Measurements from ENCODE around the gene ELOVL2. TPM values are rescaled to one million over a fixed set of nuclear protein-coding genes. Genes with fewer than 3 reads are reported as not detected.

ELOVL2 gene
- total and polyA plus RNA-seq, 2 donors: 0.76 to 0.91 TPM

DNA sequence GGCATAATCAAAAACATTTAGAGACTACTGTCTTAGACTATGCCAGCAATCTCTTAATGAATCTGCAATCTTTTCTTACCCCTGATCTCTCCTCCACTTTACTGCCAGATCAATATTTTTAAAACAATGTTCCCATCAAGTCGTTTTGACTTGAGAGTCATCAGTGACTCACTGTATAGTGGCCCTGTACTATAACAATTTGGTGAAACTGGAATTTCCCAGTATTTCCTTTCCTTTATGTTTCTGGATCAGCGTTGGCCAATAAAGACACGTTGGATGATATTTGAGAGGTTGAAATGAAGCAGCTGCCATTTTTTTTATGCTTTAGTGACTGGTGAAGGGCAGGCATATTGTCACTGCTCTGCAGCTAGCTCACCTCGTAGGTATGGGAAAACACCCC is 39.4 kb upstream of the ELOVL2 start:
- no peak overlapping the region for H3K4me3 ChIP-seq (ENCODE audit: low read length in 2 of 2)
- WGBS: 95% methylated on average over 4 of the region's 4 CpGs
- peaks cover 0 to 3% of the 10 kb centered on the region in 2 donors for H3K9me3 ChIP-seq (ENCODE audit: control insufficient read depth in 2 of 2, insufficient read depth in 1 of 2, low read length in 1 of 2)
- no peak for DNase-seq (ENCODE audit: low read depth in 6 of 9, low spot score in 9 of 9)
- H3K27me3 ChIP-seq (ENCODE audit: control insufficient read depth in 2 of 2, insufficient read depth in 1 of 2, low read length in 1 of 2): no peaks in the 10 kb centered on the region
- H3K4me1 ChIP-seq (ENCODE audit: control insufficient read depth in 2 of 2, insufficient read depth in 2 of 2, low read length in 2 of 2): no peaks in the 10 kb centered on the region
- H3K36me3 ChIP-seq (ENCODE audit: control insufficient read depth in 2 of 2, insufficient read depth in 2 of 2, low read length in 1 of 2): no peaks in the 10 kb centered on the region
- H3K27ac ChIP-seq (ENCODE audit: low read depth in 1 of 2, low read length in 1 of 2): no peak overlapping the region

DNA sequence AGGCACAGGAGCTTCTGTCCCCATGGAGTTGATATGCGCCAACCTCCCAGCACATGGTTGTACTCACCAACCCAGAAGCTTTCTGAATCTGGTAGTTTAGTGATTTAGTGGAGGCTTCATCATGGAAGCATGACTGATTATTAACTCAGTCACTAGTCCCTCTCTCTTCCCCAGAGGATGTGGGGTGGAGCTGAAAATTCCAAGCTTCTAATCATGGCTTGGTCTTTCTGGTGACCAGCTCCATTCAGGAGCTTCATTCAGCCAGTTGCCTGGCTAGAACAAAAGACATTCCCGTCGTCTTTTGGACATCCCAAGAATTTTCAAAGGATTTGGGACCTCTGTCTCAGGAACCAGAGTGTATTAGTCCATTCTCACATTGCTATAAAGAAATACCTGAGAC is 36.2 kb upstream of the ELOVL2 start:
- no peak for DNase-seq (ENCODE audit: low read depth in 6 of 9, low spot score in 9 of 9)
- 79% methylated on average over 3 of the region's 3 CpGs for WGBS
- H3K27ac ChIP-seq (ENCODE audit: low read depth in 1 of 2, low read length in 1 of 2): no peak overlapping the region
- H3K9me3 ChIP-seq (ENCODE audit: control insufficient read depth in 2 of 2, insufficient read depth in 1 of 2, low read length in 1 of 2): peaks cover 0 to 3% of the 10 kb centered on the region in 2 donors
- no peaks in the 10 kb centered on the region for H3K36me3 ChIP-seq (ENCODE audit: control insufficient read depth in 2 of 2, insufficient read depth in 2 of 2, low read length in 1 of 2)
- H3K27me3 ChIP-seq (ENCODE audit: control insufficient read depth in 2 of 2, insufficient read depth in 1 of 2, low read length in 1 of 2): no peaks in the 10 kb centered on the region
- H3K4me1 ChIP-seq (ENCODE audit: control insufficient read depth in 2 of 2, insufficient read depth in 2 of 2, low read length in 2 of 2): no peaks in the 10 kb centered on the region
- no peak overlapping the region for H3K4me3 ChIP-seq (ENCODE audit: low read length in 2 of 2)

DNA sequence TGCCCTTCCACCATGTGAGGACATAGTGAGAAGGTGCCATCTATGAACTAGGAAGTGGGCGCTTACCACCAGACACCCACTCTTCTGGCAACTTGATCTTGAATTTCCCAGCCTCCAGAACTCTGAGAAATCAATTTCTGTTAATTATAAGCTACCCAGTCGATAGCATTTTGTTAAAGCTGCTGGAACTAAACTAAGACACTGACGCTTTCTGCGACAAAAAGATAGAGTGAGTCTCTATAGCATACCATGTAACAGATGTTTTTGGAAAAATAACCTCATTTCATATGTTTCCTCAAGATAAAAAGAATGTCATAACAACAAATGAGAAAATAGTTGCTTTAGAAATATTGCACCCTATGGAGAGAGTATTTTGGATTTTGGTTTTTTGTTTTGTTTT is 34.2 kb upstream of the ELOVL2 start:
- no peak for DNase-seq (ENCODE audit: low read depth in 6 of 9, low spot score in 9 of 9)
- H3K4me3 ChIP-seq (ENCODE audit: low read length in 2 of 2): no peak overlapping the region
- 96% methylated on average over 4 of the region's 4 CpGs for WGBS

DNA sequence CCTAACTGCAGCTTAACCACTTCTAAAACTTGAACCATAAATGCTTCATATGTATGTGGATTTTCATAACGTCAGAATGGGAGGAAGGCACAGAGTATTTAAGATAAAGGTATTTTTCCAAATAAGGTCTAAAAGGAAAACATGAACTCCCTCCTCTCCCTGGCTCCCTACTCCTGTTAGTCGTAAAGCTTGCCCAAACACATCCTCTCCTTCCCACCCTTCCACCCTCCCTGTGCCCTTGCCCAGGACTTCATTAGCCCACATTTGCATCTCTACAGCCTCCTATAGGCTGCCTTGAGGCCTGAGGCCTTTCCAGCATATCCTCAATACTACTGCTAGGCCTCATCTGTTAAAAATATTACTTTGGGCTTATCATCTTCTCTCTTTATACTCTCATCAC is 32.4 kb upstream of the ELOVL2 start:
- no peaks in the 10 kb centered on the region for H3K27me3 ChIP-seq (ENCODE audit: control insufficient read depth in 2 of 2, insufficient read depth in 1 of 2, low read length in 1 of 2)
- DNase-seq (ENCODE audit: low read depth in 6 of 9, low spot score in 9 of 9): no peak
- no peak overlapping the region for H3K27ac ChIP-seq (ENCODE audit: low read depth in 1 of 2, low read length in 1 of 2)
- 92% methylated on average over 2 of the region's 2 CpGs for WGBS
- no peak overlapping the region for H3K4me3 ChIP-seq (ENCODE audit: low read length in 2 of 2)
- no peaks in the 10 kb centered on the region for H3K36me3 ChIP-seq (ENCODE audit: control insufficient read depth in 2 of 2, insufficient read depth in 2 of 2, low read length in 1 of 2)
- H3K9me3 ChIP-seq (ENCODE audit: control insufficient read depth in 2 of 2, insufficient read depth in 1 of 2, low read length in 1 of 2): peaks cover 0 to 3% of the 10 kb centered on the region in 2 donors
- H3K4me1 ChIP-seq (ENCODE audit: control insufficient read depth in 2 of 2, insufficient read depth in 2 of 2, low read length in 2 of 2): no peaks in the 10 kb centered on the region

More for the DNA sequence above, 34.2 kb upstream of the ELOVL2 start:
- Histone ChIP-seq H3K36me3 (ENCODE audit: control insufficient read depth in 2 of 2, insufficient read depth in 2 of 2, low read length in 1 of 2) (no peaks in the 10 kb centered on the region), H3K27ac (ENCODE audit: low read depth in 1 of 2, low read length in 1 of 2) (no peak overlapping the region), H3K4me1 (ENCODE audit: control insufficient read depth in 2 of 2, insufficient read depth in 2 of 2, low read length in 2 of 2) (no peaks in the 10 kb centered on the region), H3K27me3 (ENCODE audit: control insufficient read depth in 2 of 2, insufficient read depth in 1 of 2, low read length in 1 of 2) (no peaks in the 10 kb centered on the region), H3K9me3 (ENCODE audit: control insufficient read depth in 2 of 2, insufficient read depth in 1 of 2, low read length in 1 of 2) (peaks cover 0 to 3% of the 10 kb centered on the region in 2 donors)

DNA sequence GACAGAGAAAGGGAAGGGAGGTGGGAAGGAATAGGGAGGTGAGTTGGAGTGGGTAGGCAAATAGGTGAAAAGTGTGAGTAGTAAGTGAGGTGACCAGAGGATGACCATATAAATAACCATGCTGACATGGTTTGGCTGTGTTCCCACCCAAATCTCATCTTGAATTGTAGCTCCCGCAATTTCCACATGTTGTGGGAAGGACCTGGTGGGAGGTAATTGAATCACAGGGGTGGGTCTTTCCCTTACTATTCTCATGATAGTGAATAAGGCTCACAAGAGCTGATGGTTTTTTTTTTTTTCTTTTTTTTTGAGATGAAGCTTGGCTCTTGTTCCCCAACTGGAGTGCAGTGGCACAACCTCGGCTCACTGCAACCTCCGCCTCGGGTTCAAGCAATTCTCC is 28.0 kb upstream of the ELOVL2 start:
- no peak overlapping the region for H3K27ac ChIP-seq (ENCODE audit: low read depth in 1 of 2, low read length in 1 of 2)
- H3K27me3 ChIP-seq (ENCODE audit: control insufficient read depth in 2 of 2, insufficient read depth in 1 of 2, low read length in 1 of 2): no peaks in the 10 kb centered on the region
- H3K9me3 ChIP-seq (ENCODE audit: control insufficient read depth in 2 of 2, insufficient read depth in 1 of 2, low read length in 1 of 2): no peaks in the 10 kb centered on the region
- WGBS: 88% methylated on average over 4 of the region's 4 CpGs
- H3K4me3 ChIP-seq (ENCODE audit: low read length in 2 of 2): no peak overlapping the region
- no peaks in the 10 kb centered on the region for H3K4me1 ChIP-seq (ENCODE audit: control insufficient read depth in 2 of 2, insufficient read depth in 2 of 2, low read length in 2 of 2)
- H3K36me3 ChIP-seq (ENCODE audit: control insufficient read depth in 2 of 2, insufficient read depth in 2 of 2, low read length in 1 of 2): no peaks in the 10 kb centered on the region
- DNase-seq (ENCODE audit: low read depth in 6 of 9, low spot score in 9 of 9): no peak

DNA sequence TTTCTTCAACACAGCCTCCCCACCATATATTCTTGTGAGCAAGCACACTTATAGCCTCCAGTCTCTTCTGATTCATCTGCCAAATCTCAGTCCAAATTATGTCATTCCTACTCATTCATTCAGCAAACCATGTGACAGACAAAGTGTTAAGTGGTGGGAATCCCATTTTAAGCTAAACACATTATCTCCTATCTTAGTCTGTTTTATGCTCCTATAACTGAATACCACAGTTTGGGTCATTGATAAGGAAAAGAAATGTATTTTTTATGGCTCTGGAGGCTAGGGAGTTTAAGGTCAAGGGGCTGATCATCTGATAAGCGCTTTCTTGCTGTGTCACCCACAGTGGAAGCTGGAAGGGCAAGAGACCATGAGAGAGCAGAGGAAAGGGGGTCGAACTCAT is 25.7 kb upstream of the ELOVL2 start:
- H3K36me3 ChIP-seq (ENCODE audit: control insufficient read depth in 2 of 2, insufficient read depth in 2 of 2, low read length in 1 of 2): no peaks in the 10 kb centered on the region
- no peak for DNase-seq (ENCODE audit: low read depth in 6 of 9, low spot score in 9 of 9)
- H3K4me3 ChIP-seq (ENCODE audit: low read length in 2 of 2): no peak overlapping the region
- no peak overlapping the region for H3K27ac ChIP-seq (ENCODE audit: low read depth in 1 of 2, low read length in 1 of 2)
- no peaks in the 10 kb centered on the region for H3K9me3 ChIP-seq (ENCODE audit: control insufficient read depth in 2 of 2, insufficient read depth in 1 of 2, low read length in 1 of 2)
- no peaks in the 10 kb centered on the region for H3K27me3 ChIP-seq (ENCODE audit: control insufficient read depth in 2 of 2, insufficient read depth in 1 of 2, low read length in 1 of 2)
- 76% methylated on average over 2 of the region's 2 CpGs for WGBS
- H3K4me1 ChIP-seq (ENCODE audit: control insufficient read depth in 2 of 2, insufficient read depth in 2 of 2, low read length in 2 of 2): no peaks in the 10 kb centered on the region

DNA sequence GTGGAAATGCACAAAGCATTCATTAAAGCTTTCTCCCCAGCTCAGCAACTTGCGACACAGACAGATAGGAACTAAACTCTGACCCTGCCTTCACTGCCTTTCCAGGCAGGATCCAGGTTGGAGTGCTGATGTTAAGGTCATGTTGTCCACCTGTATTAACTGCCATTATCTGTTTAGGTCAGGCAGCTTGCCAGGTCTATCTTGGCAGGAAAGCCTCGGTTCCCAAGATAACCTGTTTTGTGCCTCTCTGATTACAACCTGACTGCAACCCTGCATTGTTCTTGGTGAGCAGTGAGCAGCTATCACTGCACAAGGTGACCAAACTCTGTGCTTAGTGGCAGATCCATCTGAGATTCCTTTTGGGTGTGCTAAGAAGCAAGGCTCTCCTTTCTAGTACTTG is 23.2 kb upstream of the ELOVL2 start:
- 83% methylated on average over 2 of the region's 2 CpGs for WGBS
- H3K4me3 ChIP-seq (ENCODE audit: low read length in 2 of 2): no peak overlapping the region
- no peaks in the 10 kb centered on the region for H3K36me3 ChIP-seq (ENCODE audit: control insufficient read depth in 2 of 2, insufficient read depth in 2 of 2, low read length in 1 of 2)
- no peak overlapping the region for H3K27ac ChIP-seq (ENCODE audit: low read depth in 1 of 2, low read length in 1 of 2)
- H3K4me1 ChIP-seq (ENCODE audit: control insufficient read depth in 2 of 2, insufficient read depth in 2 of 2, low read length in 2 of 2): no peaks in the 10 kb centered on the region
- no peaks in the 10 kb centered on the region for H3K27me3 ChIP-seq (ENCODE audit: control insufficient read depth in 2 of 2, insufficient read depth in 1 of 2, low read length in 1 of 2)
- H3K9me3 ChIP-seq (ENCODE audit: control insufficient read depth in 2 of 2, insufficient read depth in 1 of 2, low read length in 1 of 2): no peaks in the 10 kb centered on the region
- DNase-seq (ENCODE audit: low read depth in 6 of 9, low spot score in 9 of 9): no peak

DNA sequence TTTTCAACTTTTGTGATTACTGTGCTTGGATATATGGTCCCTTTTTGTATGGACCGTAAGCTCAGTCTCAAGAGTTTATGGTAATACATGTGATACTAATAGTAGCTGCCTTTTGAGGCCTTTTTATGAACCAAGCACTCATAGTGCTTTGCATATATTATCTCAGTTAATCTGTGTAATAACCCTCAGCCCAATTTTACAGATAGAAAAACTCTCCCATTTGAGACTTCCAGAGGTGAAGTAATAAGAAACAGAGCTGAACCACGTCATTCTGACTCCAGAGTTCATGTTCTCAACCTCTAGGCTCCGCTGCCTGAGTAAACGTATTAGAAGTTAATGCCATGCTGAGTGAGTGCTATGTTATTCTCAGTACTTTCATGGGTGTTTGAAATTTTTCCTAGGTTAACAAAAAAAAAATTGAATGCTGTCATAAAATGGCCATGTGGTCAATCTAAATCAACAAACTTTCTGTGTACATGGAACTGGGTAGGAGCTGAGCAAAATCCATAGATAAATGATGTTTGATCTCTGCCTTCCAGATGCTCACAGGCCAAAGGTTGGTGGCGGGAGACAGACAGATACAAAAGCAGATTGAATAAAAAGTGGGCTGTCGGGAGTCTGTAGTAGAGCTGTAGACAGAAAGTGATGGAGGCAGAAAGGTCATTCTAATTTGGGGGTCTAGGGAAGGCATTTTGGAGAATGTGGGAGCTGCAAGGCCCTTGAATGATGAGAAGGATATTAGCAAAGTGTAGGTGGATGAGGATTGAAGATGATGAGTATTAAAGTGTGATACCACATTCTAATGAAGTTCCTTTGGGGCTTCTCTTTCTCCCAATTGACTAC is 22.6 kb upstream of the ELOVL2 start:
- DNase-seq (ENCODE audit: low read depth in 6 of 9, low spot score in 9 of 9): no peak
- WGBS: 97% methylated on average over 6 of the region's 6 CpGs
- Histone ChIP-seq H3K4me3 (ENCODE audit: low read length in 2 of 2) (no peak overlapping the region), H3K9me3 (ENCODE audit: control insufficient read depth in 2 of 2, insufficient read depth in 1 of 2, low read length in 1 of 2) (no peaks in the 10 kb centered on the region), H3K36me3 (ENCODE audit: control insufficient read depth in 2 of 2, insufficient read depth in 2 of 2, low read length in 1 of 2) (no peaks in the 10 kb centered on the region), H3K27me3 (ENCODE audit: control insufficient read depth in 2 of 2, insufficient read depth in 1 of 2, low read length in 1 of 2) (no peaks in the 10 kb centered on the region), H3K4me1 (ENCODE audit: control insufficient read depth in 2 of 2, insufficient read depth in 2 of 2, low read length in 2 of 2) (no peaks in the 10 kb centered on the region), H3K27ac (ENCODE audit: low read depth in 1 of 2, low read length in 1 of 2) (no peak overlapping the region)

DNA sequence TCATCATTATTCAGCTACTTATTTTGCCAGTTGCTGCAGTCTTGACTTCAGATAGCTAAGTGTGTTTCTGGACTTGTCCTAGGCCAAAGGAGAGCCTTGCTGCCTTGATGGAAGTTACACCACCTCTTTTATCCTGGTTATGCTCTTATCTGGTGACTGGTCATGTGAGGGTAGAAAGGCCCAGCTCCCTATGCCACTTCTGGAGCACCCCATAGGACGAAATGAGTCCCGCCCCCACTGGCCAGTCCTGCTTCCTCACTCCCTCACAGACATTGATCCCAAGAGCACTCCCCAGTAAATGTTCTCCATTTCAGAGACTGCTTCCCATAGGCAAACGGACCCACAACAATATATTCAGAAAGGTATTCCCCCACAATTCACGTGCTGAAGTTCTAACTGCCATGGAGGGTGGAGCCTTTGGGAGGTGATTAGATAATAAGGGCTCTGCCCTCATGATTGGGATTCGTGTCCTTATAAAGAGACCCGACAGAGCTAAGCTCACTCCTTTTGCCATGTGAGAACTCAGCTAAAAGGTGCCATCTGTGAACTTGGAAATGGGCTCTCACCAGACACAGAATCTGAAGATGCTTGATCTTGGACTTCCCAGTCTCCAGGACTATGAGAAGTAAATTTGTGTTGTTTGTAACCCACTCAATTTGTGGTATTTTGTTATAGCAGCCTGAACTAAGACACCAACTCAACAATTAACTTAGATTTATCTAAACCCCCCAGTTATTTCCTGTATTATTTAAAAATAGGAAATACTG is 21.5 kb upstream of the ELOVL2 start:
- no peak overlapping the region for H3K27ac ChIP-seq (ENCODE audit: low read depth in 1 of 2, low read length in 1 of 2)
- no peaks in the 10 kb centered on the region for H3K9me3 ChIP-seq (ENCODE audit: control insufficient read depth in 2 of 2, insufficient read depth in 1 of 2, low read length in 1 of 2)
- no peaks in the 10 kb centered on the region for H3K27me3 ChIP-seq (ENCODE audit: control insufficient read depth in 2 of 2, insufficient read depth in 1 of 2, low read length in 1 of 2)
- no peaks in the 10 kb centered on the region for H3K36me3 ChIP-seq (ENCODE audit: control insufficient read depth in 2 of 2, insufficient read depth in 2 of 2, low read length in 1 of 2)
- H3K4me1 ChIP-seq (ENCODE audit: control insufficient read depth in 2 of 2, insufficient read depth in 2 of 2, low read length in 2 of 2): no peaks in the 10 kb centered on the region
- no peak overlapping the region for H3K4me3 ChIP-seq (ENCODE audit: low read length in 2 of 2)
- 97% methylated on average over 6 of the region's 6 CpGs for WGBS
- no peak for DNase-seq (ENCODE audit: low read depth in 6 of 9, low spot score in 9 of 9)

Measured in thymus (tissue), 11 donors.